ENCODE measurements around the gene BCL3. TPM values are rescaled to one million over a fixed set of nuclear protein-coding genes. Genes with fewer than 3 reads are reported as not detected.
A peak's percentile ranks its signal among the peaks of the same experiment; 100 is the strongest.

BCL3 gene
- total and polyA plus RNA-seq, 2 of the 13 experiments (the other 11 are each of a cell fraction or from before 2014, with no cell fraction given), result 2.3 to 4.0 TPM

DNA sequence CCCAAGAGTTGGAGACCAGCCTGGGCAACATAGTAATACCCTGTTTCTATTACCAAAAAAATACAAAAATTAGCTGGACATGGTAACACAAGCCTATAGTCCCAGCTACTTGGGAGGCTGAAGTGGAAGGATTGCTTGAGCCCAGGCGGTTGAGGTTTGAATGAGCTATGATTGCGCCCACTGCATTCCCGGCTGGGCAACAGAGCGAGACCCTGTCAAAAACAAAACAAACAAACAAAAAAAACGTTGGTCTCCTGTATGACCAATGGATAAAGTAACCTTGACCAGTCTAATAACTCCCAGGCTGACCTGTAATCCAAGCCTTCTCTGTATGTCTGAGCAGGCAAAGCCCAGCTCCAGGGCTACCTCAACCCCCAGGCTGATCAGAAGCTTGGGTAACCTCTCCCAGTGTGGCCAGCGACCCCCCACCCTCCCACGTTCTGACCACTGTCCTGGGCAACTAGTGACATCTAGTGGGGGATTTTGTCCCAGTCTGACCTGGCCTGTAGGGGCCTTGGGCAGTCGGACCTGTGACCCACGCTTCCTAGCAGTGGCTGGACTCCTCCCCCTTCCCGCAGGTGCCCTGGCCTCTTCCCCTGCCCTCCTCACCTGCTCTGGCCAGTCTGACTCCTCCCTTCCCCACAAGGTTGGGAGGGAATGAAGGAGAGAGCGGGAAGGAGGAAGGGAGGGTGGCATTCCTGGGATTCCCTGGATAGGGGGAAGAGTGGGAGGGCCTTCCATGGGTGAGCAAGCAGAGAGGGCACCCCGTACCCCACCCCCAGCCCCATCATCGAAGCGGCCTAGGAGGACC lies 59.3 kb downstream of the BCL3 start (continued):
- TF ChIP-seq, protein P1, sequence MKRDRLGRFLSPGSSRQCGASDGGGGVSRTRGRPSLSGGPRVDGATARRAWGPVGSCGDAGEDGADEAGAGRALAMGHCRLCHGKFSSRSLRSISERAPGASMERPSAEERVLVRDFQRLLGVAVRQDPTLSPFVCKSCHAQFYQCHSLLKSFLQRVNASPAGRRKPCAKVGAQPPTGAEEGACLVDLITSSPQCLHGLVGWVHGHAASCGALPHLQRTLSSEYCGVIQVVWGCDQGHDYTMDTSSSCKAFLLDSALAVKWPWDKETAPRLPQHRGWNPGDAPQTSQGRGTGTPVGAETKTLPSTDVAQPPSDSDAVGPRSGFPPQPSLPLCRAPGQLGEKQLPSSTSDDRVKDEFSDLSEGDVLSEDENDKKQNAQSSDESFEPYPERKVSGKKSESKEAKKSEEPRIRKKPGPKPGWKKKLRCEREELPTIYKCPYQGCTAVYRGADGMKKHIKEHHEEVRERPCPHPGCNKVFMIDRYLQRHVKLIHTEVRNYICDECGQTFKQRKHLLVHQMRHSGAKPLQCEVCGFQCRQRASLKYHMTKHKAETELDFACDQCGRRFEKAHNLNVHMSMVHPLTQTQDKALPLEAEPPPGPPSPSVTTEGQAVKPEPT (CRISPR knock-in tag; IDR thresholded peaks at IDR 0.05; ENCODE audit: low read depth), result no peak
- TF ChIP-seq, protein P2, sequence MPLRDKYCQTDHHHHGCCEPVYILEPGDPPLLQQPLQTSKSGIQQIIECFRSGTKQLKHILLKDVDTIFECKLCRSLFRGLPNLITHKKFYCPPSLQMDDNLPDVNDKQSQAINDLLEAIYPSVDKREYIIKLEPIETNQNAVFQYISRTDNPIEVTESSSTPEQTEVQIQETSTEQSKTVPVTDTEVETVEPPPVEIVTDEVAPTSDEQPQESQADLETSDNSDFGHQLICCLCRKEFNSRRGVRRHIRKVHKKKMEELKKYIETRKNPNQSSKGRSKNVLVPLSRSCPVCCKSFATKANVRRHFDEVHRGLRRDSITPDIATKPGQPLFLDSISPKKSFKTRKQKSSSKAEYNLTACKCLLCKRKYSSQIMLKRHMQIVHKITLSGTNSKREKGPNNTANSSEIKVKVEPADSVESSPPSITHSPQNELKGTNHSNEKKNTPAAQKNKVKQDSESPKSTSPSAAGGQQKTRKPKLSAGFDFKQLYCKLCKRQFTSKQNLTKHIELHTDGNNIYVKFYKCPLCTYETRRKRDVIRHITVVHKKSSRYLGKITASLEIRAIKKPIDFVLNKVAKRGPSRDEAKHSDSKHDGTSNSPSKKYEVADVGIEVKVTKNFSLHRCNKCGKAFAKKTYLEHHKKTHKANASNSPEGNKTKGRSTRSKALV (CRISPR knock-in tag; IDR thresholded peaks at IDR 0.05), result no peak
- TF ChIP-seq JUND (CRISPR knock-in tag; IDR thresholded peaks at IDR 0.05) (no peak), NR3C1 (CRISPR knock-in tag; IDR thresholded peaks at IDR 0.05) (no peak), ZNF879 (CRISPR knock-in tag; IDR thresholded peaks at IDR 0.05) (no peak), MXI1 (IDR thresholded peaks at IDR 0.05; ENCODE audit: borderline replicate concordance, low read depth, low read length) (peak; percentile 70; the same call in 1 of the 3 replicates), ZNF607 (CRISPR knock-in tag; IDR thresholded peaks at IDR 0.05; ENCODE audit: borderline replicate concordance) (no peak), ZMYM3 (CRISPR knock-in tag; IDR thresholded peaks at IDR 0.05) (peak; percentile 63; the same call in 1 of the 2 replicates), IRX3 (CRISPR knock-in tag; IDR thresholded peaks at IDR 0.05; ENCODE audit: borderline replicate concordance, low read depth) (peak; percentile 64; the same call in 1 of the 2 replicates)
- TF ChIP-seq, protein P3, sequence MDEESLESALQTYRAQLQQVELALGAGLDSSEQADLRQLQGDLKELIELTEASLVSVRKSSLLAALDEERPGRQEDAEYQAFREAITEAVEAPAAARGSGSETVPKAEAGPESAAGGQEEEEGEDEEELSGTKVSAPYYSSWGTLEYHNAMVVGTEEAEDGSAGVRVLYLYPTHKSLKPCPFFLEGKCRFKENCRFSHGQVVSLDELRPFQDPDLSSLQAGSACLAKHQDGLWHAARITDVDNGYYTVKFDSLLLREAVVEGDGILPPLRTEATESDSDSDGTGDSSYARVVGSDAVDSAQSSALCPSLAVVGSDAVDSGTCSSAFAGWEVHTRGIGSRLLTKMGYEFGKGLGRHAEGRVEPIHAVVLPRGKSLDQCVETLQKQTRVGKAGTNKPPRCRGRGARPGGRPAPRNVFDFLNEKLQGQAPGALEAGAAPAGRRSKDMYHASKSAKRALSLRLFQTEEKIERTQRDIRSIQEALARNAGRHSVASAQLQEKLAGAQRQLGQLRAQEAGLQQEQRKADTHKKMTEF (CRISPR knock-in tag; IDR thresholded peaks at IDR 0.05), result no peak
- TF ChIP-seq, protein P4, sequence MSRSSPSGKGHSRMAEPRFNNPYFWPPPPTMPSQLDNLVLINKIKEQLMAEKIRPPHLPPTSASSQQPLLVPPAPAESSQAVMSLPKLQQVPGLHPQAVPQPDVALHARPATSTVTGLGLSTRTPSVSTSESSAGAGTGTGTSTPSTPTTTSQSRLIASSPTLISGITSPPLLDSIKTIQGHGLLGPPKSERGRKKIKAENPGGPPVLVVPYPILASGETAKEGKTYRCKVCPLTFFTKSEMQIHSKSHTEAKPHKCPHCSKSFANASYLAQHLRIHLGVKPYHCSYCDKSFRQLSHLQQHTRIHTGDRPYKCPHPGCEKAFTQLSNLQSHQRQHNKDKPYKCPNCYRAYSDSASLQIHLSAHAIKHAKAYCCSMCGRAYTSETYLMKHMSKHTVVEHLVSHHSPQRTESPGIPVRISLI (CRISPR knock-in tag; IDR thresholded peaks at IDR 0.05; ENCODE audit: borderline replicate concordance), result peak; percentile 64; the same call in 1 of the 2 replicates
- TF ChIP-seq, protein P5, sequence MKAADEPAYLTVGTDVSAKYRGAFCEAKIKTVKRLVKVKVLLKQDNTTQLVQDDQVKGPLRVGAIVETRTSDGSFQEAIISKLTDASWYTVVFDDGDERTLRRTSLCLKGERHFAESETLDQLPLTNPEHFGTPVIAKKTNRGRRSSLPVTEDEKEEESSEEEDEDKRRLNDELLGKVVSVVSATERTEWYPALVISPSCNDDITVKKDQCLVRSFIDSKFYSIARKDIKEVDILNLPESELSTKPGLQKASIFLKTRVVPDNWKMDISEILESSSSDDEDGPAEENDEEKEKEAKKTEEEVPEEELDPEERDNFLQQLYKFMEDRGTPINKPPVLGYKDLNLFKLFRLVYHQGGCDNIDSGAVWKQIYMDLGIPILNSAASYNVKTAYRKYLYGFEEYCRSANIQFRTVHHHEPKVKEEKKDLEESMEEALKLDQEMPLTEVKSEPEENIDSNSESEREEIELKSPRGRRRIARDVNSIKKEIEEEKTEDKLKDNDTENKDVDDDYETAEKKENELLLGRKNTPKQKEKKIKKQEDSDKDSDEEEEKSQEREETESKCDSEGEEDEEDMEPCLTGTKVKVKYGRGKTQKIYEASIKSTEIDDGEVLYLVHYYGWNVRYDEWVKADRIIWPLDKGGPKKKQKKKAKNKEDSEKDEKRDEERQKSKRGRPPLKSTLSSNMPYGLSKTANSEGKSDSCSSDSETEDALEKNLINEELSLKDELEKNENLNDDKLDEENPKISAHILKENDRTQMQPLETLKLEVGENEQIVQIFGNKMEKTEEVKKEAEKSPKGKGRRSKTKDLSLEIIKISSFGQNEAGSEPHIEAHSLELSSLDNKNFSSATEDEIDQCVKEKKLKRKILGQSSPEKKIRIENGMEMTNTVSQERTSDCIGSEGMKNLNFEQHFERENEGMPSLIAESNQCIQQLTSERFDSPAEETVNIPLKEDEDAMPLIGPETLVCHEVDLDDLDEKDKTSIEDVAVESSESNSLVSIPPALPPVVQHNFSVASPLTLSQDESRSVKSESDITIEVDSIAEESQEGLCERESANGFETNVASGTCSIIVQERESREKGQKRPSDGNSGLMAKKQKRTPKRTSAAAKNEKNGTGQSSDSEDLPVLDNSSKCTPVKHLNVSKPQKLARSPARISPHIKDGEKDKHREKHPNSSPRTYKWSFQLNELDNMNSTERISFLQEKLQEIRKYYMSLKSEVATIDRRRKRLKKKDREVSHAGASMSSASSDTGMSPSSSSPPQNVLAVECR (CRISPR knock-in tag; IDR thresholded peaks at IDR 0.05; ENCODE audit: borderline replicate concordance), result peak; percentile 8; the same call in 1 of the 2 replicates
